Progenitor cell of endocrine pancreas (in vitro differentiated cells): ENCODE results near the gene TSPAN1. TPM values are rescaled to one million over a fixed set of nuclear protein-coding genes. Genes with fewer than 3 reads are reported as not detected.

Experiments
- DNase-seq: peaks from one replicate; pipeline ENCODE4 v3.0.0; 2021; ENCODE audit warnings: low spot score; ENCODE audit not compliant: unreplicated experiment
- H3K27ac Mint-ChIP-seq: 2 replicates; pipeline ENCODE4 v1.8.0; 2021; ENCODE audit warnings: mild to moderate bottlenecking, moderate library complexity, mixed read lengths
- H3K27me3 Mint-ChIP-seq: 2 replicates; pipeline ENCODE4 v1.8.0; 2021; ENCODE audit warnings: mixed read lengths
- H3K36me3 Mint-ChIP-seq: 2 replicates; pipeline ENCODE4 v1.8.0; 2022; ENCODE audit warnings: mixed read lengths; ENCODE audit not compliant: insufficient read depth
- H3K4me1 Mint-ChIP-seq: 2 replicates; pipeline ENCODE4 v1.8.0; 2021; ENCODE audit warnings: low read depth, mixed read lengths
- H3K4me3 Mint-ChIP-seq: 2 replicates; pipeline ENCODE4 v1.8.0; 2021; ENCODE audit warnings: low read depth, mild to moderate bottlenecking, moderate library complexity, mixed read lengths
- H3K9me3 Mint-ChIP-seq: 2 replicates; pipeline ENCODE4 v1.8.0; 2021; ENCODE audit warnings: low read depth, mixed read lengths
- total RNA-seq: library from RNA; stranded (reverse); gene quantifications from 2 replicates; pipeline ENCODE4 v1.2.1, GENCODE V29; 2021
- TF ChIP-seq, protein P1 (sequence below): fragments of 200-600 bp; sonication (generic); IDR thresholded peaks from one replicate; pipeline ENCODE4 v1.5.0; 2021; ENCODE audit warnings: antibody characterized with exemption, mild to moderate bottlenecking; ENCODE audit not compliant: unreplicated experiment

Gene TSPAN1
- total RNA-seq, 1 donor from 2014 or later, result 4.5 TPM

DNA sequence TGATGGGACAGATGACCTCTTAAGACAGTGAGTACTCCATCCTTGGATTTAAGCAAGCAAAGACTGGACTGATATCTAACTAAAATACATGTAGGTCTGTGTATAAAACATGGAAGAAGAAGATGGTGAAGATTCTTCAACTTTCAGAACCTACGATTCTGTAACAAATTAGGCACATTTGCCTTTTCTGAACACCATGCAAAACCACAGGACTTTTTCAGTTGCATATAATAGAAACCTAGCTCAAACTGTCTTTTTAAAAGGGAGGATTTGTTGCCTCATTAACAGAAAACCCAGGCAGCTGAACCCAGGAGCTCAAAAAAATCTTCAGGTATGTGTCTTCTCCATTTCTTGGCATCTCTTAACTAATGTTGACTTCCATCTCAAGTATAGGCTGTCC is 14.7 kb upstream of the TSPAN1 start:
- Mint-ChIP-seq H3K27me3 (peaks cover 15% of the 10 kb centered on the region), H3K9me3 (no peaks in the 10 kb centered on the region), H3K4me3 (no peak overlapping the region), H3K4me1 (no peaks in the 10 kb centered on the region), H3K36me3 (no peaks in the 10 kb centered on the region), H3K27ac (no peak overlapping the region)
- DNase-seq, result no peak
- TF ChIP-seq, protein P1, sequence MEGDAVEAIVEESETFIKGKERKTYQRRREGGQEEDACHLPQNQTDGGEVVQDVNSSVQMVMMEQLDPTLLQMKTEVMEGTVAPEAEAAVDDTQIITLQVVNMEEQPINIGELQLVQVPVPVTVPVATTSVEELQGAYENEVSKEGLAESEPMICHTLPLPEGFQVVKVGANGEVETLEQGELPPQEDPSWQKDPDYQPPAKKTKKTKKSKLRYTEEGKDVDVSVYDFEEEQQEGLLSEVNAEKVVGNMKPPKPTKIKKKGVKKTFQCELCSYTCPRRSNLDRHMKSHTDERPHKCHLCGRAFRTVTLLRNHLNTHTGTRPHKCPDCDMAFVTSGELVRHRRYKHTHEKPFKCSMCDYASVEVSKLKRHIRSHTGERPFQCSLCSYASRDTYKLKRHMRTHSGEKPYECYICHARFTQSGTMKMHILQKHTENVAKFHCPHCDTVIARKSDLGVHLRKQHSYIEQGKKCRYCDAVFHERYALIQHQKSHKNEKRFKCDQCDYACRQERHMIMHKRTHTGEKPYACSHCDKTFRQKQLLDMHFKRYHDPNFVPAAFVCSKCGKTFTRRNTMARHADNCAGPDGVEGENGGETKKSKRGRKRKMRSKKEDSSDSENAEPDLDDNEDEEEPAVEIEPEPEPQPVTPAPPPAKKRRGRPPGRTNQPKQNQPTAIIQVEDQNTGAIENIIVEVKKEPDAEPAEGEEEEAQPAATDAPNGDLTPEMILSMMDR, result no peak

DNA sequence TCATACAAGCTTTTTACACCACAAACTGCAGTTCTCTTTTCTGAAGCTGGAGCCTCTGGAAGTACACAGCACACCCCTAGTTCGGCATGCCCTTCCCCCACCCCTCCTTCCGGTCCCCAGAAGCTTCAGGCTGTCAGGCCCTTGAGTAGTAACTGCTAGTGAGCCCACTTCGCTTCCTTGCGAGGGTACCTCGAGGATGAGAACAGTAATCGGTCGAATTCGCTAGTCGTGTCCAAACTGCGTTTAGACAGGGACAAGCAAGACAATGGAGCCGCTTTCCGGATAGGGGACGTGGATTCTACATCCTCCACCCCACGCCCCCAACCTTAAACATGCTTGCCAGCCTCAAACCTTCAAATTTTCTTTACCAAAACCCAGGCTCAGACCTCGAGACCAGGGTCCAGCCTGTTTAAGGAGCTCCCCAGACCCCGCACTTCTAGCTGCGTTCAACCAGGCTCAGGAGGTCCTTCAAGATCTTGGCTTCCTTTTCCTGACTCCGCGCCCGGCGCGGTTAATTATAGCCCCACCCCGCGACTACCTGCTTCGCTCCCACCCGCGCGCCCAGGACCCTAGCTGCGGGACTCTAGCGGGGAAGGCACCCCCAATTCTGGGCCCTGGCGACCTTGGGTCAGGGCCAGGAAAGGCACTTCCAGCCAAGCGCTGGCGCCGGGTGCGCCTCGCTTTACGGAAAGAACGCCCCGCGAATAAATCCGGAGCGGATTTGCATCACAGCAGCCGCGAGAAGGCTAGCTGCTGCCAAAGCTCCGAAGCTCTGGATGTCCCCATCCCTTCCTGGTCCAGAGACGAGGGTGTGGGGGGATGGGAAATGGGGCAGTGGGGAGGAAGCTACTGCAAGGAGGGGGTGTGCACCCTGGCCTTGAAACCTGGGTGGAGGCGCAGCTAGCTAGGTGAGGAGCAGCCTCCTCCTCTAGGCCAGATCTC is 8.1 kb upstream of the TSPAN1 start:
- TF ChIP-seq, protein P1, result no peak
- H3K27me3 Mint-ChIP-seq, result peaks cover 60% of the 10 kb centered on the region
- H3K4me1 Mint-ChIP-seq, result no peaks in the 10 kb centered on the region
- no peaks in the 10 kb centered on the region for H3K36me3 Mint-ChIP-seq
- no peak for DNase-seq
- H3K9me3 Mint-ChIP-seq, result no peaks in the 10 kb centered on the region
- H3K4me3 Mint-ChIP-seq, result peak overlapping the region; percentile 52
- H3K27ac Mint-ChIP-seq, result no peak overlapping the region

DNA sequence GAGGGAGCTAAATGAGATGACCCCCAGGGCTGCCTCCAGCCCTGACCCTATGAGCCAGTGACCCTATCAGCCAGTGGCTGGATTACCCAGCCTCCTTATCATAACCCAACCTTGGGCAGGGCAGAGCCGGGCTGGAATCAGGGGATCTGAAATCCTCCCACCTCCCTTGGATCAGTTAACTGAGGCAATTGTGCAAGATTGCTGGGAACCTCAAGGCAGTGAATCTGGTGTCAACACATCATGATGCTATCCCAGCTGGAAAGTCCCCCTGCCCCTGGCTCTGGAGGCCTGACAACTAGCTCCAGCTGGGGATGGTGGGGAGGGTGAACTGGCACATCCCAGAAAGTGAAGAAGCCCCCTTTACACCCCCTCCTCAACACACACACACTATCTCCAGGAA is 6.4 kb upstream of the TSPAN1 start:
- H3K27ac Mint-ChIP-seq, result no peak overlapping the region
- H3K4me1 Mint-ChIP-seq, result no peaks in the 10 kb centered on the region
- no peak for DNase-seq
- TF ChIP-seq, protein P1, result no peak
- H3K36me3 Mint-ChIP-seq, result no peaks in the 10 kb centered on the region
- H3K27me3 Mint-ChIP-seq, result peaks cover 61% of the 10 kb centered on the region
- H3K9me3 Mint-ChIP-seq, result no peaks in the 10 kb centered on the region
- H3K4me3 Mint-ChIP-seq, result no peak overlapping the region

DNA sequence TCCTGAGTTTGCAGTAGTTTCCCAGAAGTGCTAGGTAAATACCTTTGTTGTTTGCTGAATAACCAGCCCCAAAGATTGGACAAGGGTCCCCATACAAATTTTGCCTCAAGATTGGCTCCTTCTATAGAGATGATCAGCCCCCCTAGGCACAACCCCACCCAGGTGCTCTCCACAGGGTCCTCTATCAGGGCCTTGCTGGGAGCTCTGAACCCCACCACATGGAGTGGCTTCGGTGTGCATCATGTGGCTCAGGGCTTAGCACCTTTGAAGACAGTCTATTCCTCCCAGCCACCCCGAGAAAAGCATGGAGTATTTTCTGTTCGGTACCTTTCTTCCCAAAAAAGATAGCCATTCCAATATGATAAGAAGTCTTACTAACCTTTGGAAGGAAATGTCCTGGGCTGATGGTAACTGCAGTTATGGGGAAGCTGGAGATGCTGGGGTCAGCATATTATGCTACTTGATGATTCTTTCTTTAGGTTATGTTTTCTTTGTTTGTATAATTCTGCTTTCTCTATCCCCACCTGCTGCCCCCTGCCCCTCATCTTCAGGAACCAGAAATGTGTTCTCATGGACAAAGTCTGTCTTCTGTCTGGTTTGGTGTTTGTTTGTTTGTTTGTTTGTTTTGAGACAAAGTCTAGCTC is 5.0 kb upstream of the TSPAN1 start:
- no peaks in the 10 kb centered on the region for H3K9me3 Mint-ChIP-seq
- no peaks in the 10 kb centered on the region for H3K4me1 Mint-ChIP-seq
- TF ChIP-seq, protein P1, result no peak
- peaks cover 49% of the 10 kb centered on the region for H3K27me3 Mint-ChIP-seq
- no peak for DNase-seq
- no peak overlapping the region for H3K4me3 Mint-ChIP-seq
- H3K27ac Mint-ChIP-seq, result no peak overlapping the region
- no peaks in the 10 kb centered on the region for H3K36me3 Mint-ChIP-seq

DNA sequence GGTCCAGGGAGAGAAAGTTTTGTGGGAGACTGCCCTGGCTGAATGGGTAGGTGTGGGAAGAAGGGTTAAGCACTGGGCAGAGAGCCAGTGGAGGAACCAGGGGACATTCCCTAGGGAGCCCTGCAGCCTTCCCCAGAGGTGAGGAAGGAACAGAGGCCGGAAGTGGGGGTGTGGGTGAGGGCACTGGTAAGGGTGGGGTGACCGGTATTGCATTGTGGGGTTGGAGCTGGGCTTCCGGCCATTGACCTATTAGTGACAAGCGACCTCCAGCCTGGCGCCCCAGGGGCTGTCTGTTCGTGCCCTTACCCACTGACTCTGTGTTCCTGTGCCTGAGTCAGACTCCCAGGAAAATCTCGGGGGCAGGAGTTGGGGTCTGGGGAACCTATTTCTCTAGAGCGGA is 3.5 kb upstream of the TSPAN1 start:
- peaks cover 44% of the 10 kb centered on the region for H3K27me3 Mint-ChIP-seq
- TF ChIP-seq, protein P1, result no peak
- no peak overlapping the region for H3K27ac Mint-ChIP-seq
- H3K36me3 Mint-ChIP-seq, result no peaks in the 10 kb centered on the region
- DNase-seq, result no peak
- no peak overlapping the region for H3K4me3 Mint-ChIP-seq
- no peaks in the 10 kb centered on the region for H3K4me1 Mint-ChIP-seq
- H3K9me3 Mint-ChIP-seq, result no peaks in the 10 kb centered on the region
